ENCODE data around the gene TBATA.

GRCh38 chr10:70753841-70754621 lies 31.1 kb downstream of the TBATA start:
- TF ChIP-seq POLR2A (IDR thresholded peaks at IDR 0.05) (no peak), POLR2AphosphoS5 (IDR thresholded peaks at IDR 0.05) (no peak)
